Hepatocyte (in vitro differentiated cells): ENCODE measurements around the gene KRTAP2-1. TPM values are rescaled to one million over a fixed set of nuclear protein-coding genes. Genes with fewer than 3 reads are reported as not detected.
"Not testable (repeated sequence)": the region's sequence is repeated elsewhere in the genome, so short reads cannot be mapped to it uniquely, and the experiment has no call there.

Source experiments
- DNase-seq: peaks from one replicate; pipeline ENCODE4 v3.0.0-alpha.2; 2016; ENCODE audit warnings: low spot score
- H2AFZ ChIP-seq: fragments of 200-600 bp; sonication (generic); 2 replicates; pipeline ENCODE4 v1.6.0; 2016; ENCODE audit warnings: antibody characterized with exemption, mild to moderate bottlenecking
- H3K27ac ChIP-seq: fragments of 200-600 bp; sonication (generic); 2 replicates; pipeline ENCODE4 v1.5.1; 2016; ENCODE audit warnings: mild to moderate bottlenecking
- H3K27me3 ChIP-seq: fragments of 200-600 bp; sonication (generic); 2 replicates; pipeline ENCODE4 v1.6.1; 2016
- H3K36me3 ChIP-seq: fragments of 200-600 bp; sonication (generic); replicated peaks from 2 replicates; pipeline ENCODE4 v1.5.1; 2016; ENCODE audit warnings: low read depth; ENCODE audit not compliant: insufficient read depth
- H3K4me1 ChIP-seq: fragments of 200-600 bp; sonication (generic); 2 replicates; pipeline ENCODE4 v1.5.1; 2016; ENCODE audit warnings: mild to moderate bottlenecking, moderate library complexity; ENCODE audit not compliant: insufficient read depth
- H3K4me2 ChIP-seq: fragments of 200-600 bp; sonication (generic); 2 replicates; pipeline ENCODE4 v1.6.0; 2016
- H3K4me3 ChIP-seq: fragments of 200-600 bp; sonication (generic); 2 replicates; pipeline ENCODE4 v1.5.1; 2016; ENCODE audit warnings: mild to moderate bottlenecking
- H3K79me2 ChIP-seq: fragments of 200-600 bp; sonication (generic); 2 replicates; pipeline ENCODE4 v1.6.0; 2017; ENCODE audit warnings: mild to moderate bottlenecking
- H3K9me2 ChIP-seq: fragments of 200-600 bp; sonication (generic); replicated peaks from 2 replicates; pipeline ENCODE4 v1.6.0; 2017; ENCODE audit warnings: mild to moderate bottlenecking; ENCODE audit not compliant: insufficient read depth
- H3K9me3 ChIP-seq: fragments of 200-600 bp; sonication (generic); 2 replicates; pipeline ENCODE4 v1.5.1; 2016; ENCODE audit warnings: low read depth, mild to moderate bottlenecking
- H4K20me1 ChIP-seq: fragments of 200-600 bp; sonication (generic); 2 replicates; pipeline ENCODE4 v1.6.0; 2016; ENCODE audit warnings: mild to moderate bottlenecking; ENCODE audit not compliant: insufficient read depth, poor library complexity, severe bottlenecking
- EZH2 ChIP-seq: fragments of 200-600 bp; sonication (generic); IDR thresholded peaks from 2 replicates; pipeline ENCODE4 v1.6.1; 2016; ENCODE audit warnings: antibody characterized with exemption, mild to moderate bottlenecking, borderline replicate concordance
- EZH2phosphoT487 ChIP-seq: fragments of 200-600 bp; sonication (generic); IDR thresholded peaks from one replicate; pipeline ENCODE4 v1.6.1; 2018; ENCODE audit warnings: antibody characterized with exemption, mild to moderate bottlenecking, low read depth, moderate library complexity; ENCODE audit not compliant: unreplicated experiment, severe bottlenecking
- WGBS: methylation state at CpG from one replicate; pipeline ENCODE4 v1.1.6; 2016; ENCODE audit warnings: low lambda C conversion rate; ENCODE audit errors: missing lambda C conversion rate; 5-methylcytosine and 5-hydroxymethylcytosine counted together
- polyA plus RNA-seq: library from polyadenylated mRNA; unstranded; fragments of >200 nt; fragmentation: Nextera tagmentation; extraction: Ambion mirVana; gene quantifications from 2 replicates; pipeline ENCODE4 v1.2.1, GENCODE V29; 2016
- small RNA-seq: library from RNA; depleted of rRNA; stranded (forward); fragments of <200 nt; gene quantifications from one replicate; pipeline ENCODE3, GENCODE V24; 2014
- total RNA-seq: library from RNA; depleted of rRNA; stranded (reverse); fragments of >200 nt; gene quantifications from 2 replicates; pipeline ENCODE4 v1.2.3, GENCODE V29; 2014
- TF ChIP-seq, protein P1 (sequence below): fragments of 200-600 bp; sonication (generic); IDR thresholded peaks from 2 replicates; pipeline ENCODE4 v1.5.1; 2016; ENCODE audit warnings: antibody characterized with exemption, mild to moderate bottlenecking; ENCODE audit not compliant: poor library complexity

KRTAP2-1 gene
- total and polyA plus RNA-seq, 2 experiments from 2014 or later = not detected

DNA sequence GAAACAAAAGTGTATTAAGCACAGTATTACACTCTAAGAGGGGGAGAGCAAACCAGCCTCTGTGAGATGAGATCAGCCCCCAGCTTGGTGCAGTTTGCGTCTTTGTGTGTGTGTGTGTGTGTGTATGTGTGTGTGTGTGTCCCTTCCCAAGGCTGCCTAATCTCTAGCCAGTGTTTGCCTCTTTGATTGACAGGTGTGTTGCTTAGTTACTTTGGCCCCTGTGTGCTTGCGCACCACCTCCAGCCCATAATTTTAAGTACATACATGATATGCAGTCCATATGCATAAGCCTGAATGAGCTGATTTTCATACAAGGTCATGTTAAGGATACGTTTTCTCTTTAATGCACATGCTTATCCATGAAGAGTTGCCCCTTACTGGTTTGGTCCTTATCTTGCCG is 45.3 kb downstream of the KRTAP2-1 start:
- Histone ChIP-seq H3K27me3 (peaks cover 4% of the 10 kb centered on the region), H3K79me2 (no peaks in the 10 kb centered on the region), H3K27ac (no peak overlapping the region), H3K4me1 (peaks cover 3% of the 10 kb centered on the region), H3K4me2 (no peak overlapping the region), H3K9me3 (no peaks in the 10 kb centered on the region), H3K4me3 (no peak overlapping the region), H3K9me2 (no peaks in the 10 kb centered on the region), H2AFZ (no peak overlapping the region), H4K20me1 (no peaks in the 10 kb centered on the region), H3K36me3 (no peaks in the 10 kb centered on the region)
- TF ChIP-seq, protein P1, sequence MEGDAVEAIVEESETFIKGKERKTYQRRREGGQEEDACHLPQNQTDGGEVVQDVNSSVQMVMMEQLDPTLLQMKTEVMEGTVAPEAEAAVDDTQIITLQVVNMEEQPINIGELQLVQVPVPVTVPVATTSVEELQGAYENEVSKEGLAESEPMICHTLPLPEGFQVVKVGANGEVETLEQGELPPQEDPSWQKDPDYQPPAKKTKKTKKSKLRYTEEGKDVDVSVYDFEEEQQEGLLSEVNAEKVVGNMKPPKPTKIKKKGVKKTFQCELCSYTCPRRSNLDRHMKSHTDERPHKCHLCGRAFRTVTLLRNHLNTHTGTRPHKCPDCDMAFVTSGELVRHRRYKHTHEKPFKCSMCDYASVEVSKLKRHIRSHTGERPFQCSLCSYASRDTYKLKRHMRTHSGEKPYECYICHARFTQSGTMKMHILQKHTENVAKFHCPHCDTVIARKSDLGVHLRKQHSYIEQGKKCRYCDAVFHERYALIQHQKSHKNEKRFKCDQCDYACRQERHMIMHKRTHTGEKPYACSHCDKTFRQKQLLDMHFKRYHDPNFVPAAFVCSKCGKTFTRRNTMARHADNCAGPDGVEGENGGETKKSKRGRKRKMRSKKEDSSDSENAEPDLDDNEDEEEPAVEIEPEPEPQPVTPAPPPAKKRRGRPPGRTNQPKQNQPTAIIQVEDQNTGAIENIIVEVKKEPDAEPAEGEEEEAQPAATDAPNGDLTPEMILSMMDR = no peak
- TF ChIP-seq EZH2phosphoT487 (no peak), EZH2 (no peak)
- no peak for DNase-seq
- WGBS = 73% methylated on average over 4 of the region's 4 CpGs

DNA sequence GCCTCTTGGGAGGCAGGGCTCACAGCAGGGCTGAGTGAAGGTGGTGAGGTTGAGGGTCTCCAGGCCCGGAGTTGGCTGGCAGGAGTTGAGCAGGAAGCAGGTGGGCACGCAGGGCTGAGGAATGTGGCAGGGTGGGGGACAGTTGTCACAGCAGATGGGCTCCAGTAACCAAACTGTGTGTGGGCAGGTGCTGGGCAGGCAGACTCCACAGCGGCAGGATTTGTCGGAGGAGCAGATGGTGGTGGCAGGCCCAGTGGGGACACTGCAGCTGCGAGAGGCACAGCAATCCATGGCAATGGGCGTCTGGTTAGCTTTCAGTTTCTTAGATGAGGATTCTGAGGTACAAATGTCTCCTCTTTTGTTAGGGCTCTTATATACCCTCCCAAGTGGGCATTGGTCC is 47.6 kb downstream of the KRTAP2-1 start, which contains the start of gene KRTAP3-2:
TSS of gene KRTAP3-2 (minus strand) at position 344 of the 400 bp plus-strand sequence. CDS start at position 291, 53 bp downstream.
- H4K20me1 ChIP-seq, H3K9me3 ChIP-seq, H3K4me3 ChIP-seq, DNase-seq, H3K4me2 ChIP-seq, H3K27me3 ChIP-seq, H3K9me2 ChIP-seq, H2AFZ ChIP-seq, H3K36me3 ChIP-seq, H3K79me2 ChIP-seq, H3K27ac ChIP-seq, H3K4me1 ChIP-seq: not testable (repeated sequence)
- WGBS = 87% methylated on average over 6 of the region's 6 CpGs

DNA sequence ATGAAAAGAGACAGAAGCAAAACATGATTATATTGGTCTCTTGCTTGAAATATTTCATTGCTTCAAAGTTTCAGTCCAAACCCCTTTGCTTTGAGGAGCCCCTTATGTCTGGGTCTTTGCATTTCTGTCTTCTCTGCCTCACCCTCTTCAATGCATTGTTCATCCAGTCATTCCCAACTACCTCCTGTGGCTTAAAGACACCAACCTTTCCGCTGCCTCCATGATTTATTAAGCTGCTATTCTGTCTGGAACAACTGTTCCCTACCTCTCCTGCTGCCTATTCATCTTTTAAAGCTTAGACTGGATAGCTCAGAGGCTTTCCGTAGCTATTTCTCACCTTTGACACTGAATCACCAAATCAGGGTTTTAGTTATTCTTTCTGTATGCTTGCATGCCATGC is 49.8 kb downstream of the KRTAP2-1 start:
- peaks cover 4% of the 10 kb centered on the region for H3K27me3 ChIP-seq
- 84% methylated on average over 2 of the region's 2 CpGs for WGBS
- H3K27ac ChIP-seq = no peak overlapping the region

DNA sequence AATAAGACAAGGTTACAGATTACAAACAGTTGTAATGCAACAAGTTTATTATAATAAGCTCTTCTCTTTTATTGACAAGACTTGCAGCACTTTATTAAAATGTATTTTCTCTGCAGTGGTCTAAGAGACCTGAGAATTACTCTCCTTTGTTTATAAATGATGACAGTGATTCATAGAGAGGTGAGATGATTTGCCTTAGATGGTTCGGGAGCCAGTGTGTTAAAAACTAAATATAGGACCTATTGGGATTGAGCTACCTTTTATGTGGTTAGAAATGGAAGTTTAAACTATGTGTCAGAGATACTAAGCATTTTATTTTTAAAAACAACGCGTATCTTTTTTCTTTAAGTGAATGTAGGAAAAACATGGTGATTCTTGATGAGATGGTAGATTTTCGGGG is 50.3 kb downstream of the KRTAP2-1 start:
- Histone ChIP-seq H3K36me3 (no peaks in the 10 kb centered on the region), H3K4me1 (no peaks in the 10 kb centered on the region), H3K27ac (no peak overlapping the region), H2AFZ (no peak overlapping the region), H3K9me3 (no peaks in the 10 kb centered on the region), H3K4me2 (no peak overlapping the region), H3K27me3 (peaks cover 4% of the 10 kb centered on the region), H3K9me2 (no peaks in the 10 kb centered on the region), H3K4me3 (no peak overlapping the region), H4K20me1 (no peaks in the 10 kb centered on the region), H3K79me2 (no peaks in the 10 kb centered on the region)
- no peak for DNase-seq
- 81% methylated on average over 4 of the region's 4 CpGs for WGBS
- TF ChIP-seq EZH2phosphoT487 = no peak
- TF ChIP-seq, protein P1 = no peak
- TF ChIP-seq EZH2 = no peak

More for the DNA sequence above, 49.8 kb downstream of the KRTAP2-1 start:
- no peak for DNase-seq
- no peak overlapping the region for H3K4me3 ChIP-seq
- H3K36me3 ChIP-seq = no peaks in the 10 kb centered on the region
- H3K4me1 ChIP-seq = no peaks in the 10 kb centered on the region
- no peaks in the 10 kb centered on the region for H3K9me3 ChIP-seq
- no peak for TF ChIP-seq EZH2phosphoT487
- TF ChIP-seq, protein P1 = no peak
- TF ChIP-seq EZH2 = no peak
- no peaks in the 10 kb centered on the region for H4K20me1 ChIP-seq
- no peaks in the 10 kb centered on the region for H3K79me2 ChIP-seq
- no peak overlapping the region for H2AFZ ChIP-seq
- no peaks in the 10 kb centered on the region for H3K9me2 ChIP-seq
- H3K4me2 ChIP-seq = no peak overlapping the region

Small RNAs within 50 kb of the gene (small RNA-seq; reads per million reads assigned to genes)
- not detected for gene KRTAP3-4P

Other genes with a start within 250 kb of the KRTAP2-1 start
Only the 30 nearest of the 37 such genes appear.
- not detected in 2 replicates for gene KRT12, start 180.1 kb downstream of the KRTAP2-1 start, total RNA-seq
- not detected in 2 replicates for gene KRT12, start 180.1 kb downstream of the KRTAP2-1 start, polyA plus RNA-seq
- 2.4 and 3.4 TPM in 2 replicates for gene KRT20, start 162.1 kb downstream of the KRTAP2-1 start, total RNA-seq
- 1.5 and 1.6 TPM in 2 replicates for gene KRT20, start 162.1 kb downstream of the KRTAP2-1 start, polyA plus RNA-seq
- 4.0 and 6.4 TPM in 2 replicates for gene KRT23, start 109.7 kb downstream of the KRTAP2-1 start, total RNA-seq
- gene KRT23, start 109.7 kb downstream of the KRTAP2-1 start, polyA plus RNA-seq = 2.0 and 4.0 TPM in 2 replicates
- 1.0 TPM in 1 of 2 replicates, not detected in the other for gene KRT39, start 80.4 kb downstream of the KRTAP2-1 start, total RNA-seq
- gene KRT39, start 80.4 kb downstream of the KRTAP2-1 start, polyA plus RNA-seq = not detected in 2 replicates
- gene KRT40, start 63.0 kb downstream of the KRTAP2-1 start, total RNA-seq = 0.33 TPM in 1 of 2 replicates, not detected in the other
- gene KRT40, start 63.0 kb downstream of the KRTAP2-1 start, polyA plus RNA-seq = 0.19 TPM in 1 of 2 replicates, not detected in the other
- gene KRTAP3-3, start 53.2 kb downstream of the KRTAP2-1 start, total RNA-seq = not detected in 2 replicates
- gene KRTAP3-3, start 53.2 kb downstream of the KRTAP2-1 start, polyA plus RNA-seq = not detected in 2 replicates
- not detected in 2 replicates for gene KRTAP3-2, start 47.4 kb downstream of the KRTAP2-1 start, total RNA-seq
- gene KRTAP3-2, start 47.4 kb downstream of the KRTAP2-1 start, polyA plus RNA-seq = not detected in 2 replicates
- not detected in 2 replicates for gene KRTAP3-1, start 38.2 kb downstream of the KRTAP2-1 start, total RNA-seq
- gene KRTAP3-1, start 38.2 kb downstream of the KRTAP2-1 start, polyA plus RNA-seq = 2.7 and 3.4 TPM in 2 replicates
- gene KRTAP1-5, start 20.1 kb downstream of the KRTAP2-1 start, total RNA-seq = not detected in 2 replicates
- 0.44 TPM in 1 of 2 replicates, not detected in the other for gene KRTAP1-5, start 20.1 kb downstream of the KRTAP2-1 start, polyA plus RNA-seq
- gene KRTAP1-4, start 17.1 kb downstream of the KRTAP2-1 start, total RNA-seq = not detected in 2 replicates
- gene KRTAP1-4, start 17.1 kb downstream of the KRTAP2-1 start, polyA plus RNA-seq = not detected in 2 replicates
- gene KRTAP1-3, start 12.4 kb downstream of the KRTAP2-1 start, total RNA-seq = not detected in 2 replicates
- gene KRTAP1-3, start 12.4 kb downstream of the KRTAP2-1 start, polyA plus RNA-seq = not detected in 2 replicates
- not detected in 2 replicates for gene KRTAP1-1, start 5.9 kb downstream of the KRTAP2-1 start, total RNA-seq
- gene KRTAP1-1, start 5.9 kb downstream of the KRTAP2-1 start, polyA plus RNA-seq = not detected in 2 replicates
- gene KRTAP2-2, start 7.9 kb upstream of the KRTAP2-1 start, total RNA-seq = not detected in 2 replicates
- gene KRTAP2-2, start 7.9 kb upstream of the KRTAP2-1 start, polyA plus RNA-seq = not detected in 2 replicates
- gene KRTAP2-3, start 12.8 kb upstream of the KRTAP2-1 start, total RNA-seq = not detected in 2 replicates
- not detected in 2 replicates for gene KRTAP2-3, start 12.8 kb upstream of the KRTAP2-1 start, polyA plus RNA-seq
- not detected in 2 replicates for gene KRTAP2-4, start 18.6 kb upstream of the KRTAP2-1 start, total RNA-seq
- not detected in 2 replicates for gene KRTAP2-4, start 18.6 kb upstream of the KRTAP2-1 start, polyA plus RNA-seq
- not detected in 2 replicates for gene KRTAP4-7, start 36.8 kb upstream of the KRTAP2-1 start, total RNA-seq
- gene KRTAP4-7, start 36.8 kb upstream of the KRTAP2-1 start, polyA plus RNA-seq = not detected in 2 replicates
- gene KRTAP4-8, start 50.8 kb upstream of the KRTAP2-1 start, total RNA-seq = not detected in 2 replicates
- gene KRTAP4-8, start 50.8 kb upstream of the KRTAP2-1 start, polyA plus RNA-seq = not detected in 2 replicates
- not detected in 2 replicates for gene KRTAP4-16, start 54.9 kb upstream of the KRTAP2-1 start, total RNA-seq
- not detected in 2 replicates for gene KRTAP4-16, start 54.9 kb upstream of the KRTAP2-1 start, polyA plus RNA-seq
- gene KRTAP4-9, start 58.1 kb upstream of the KRTAP2-1 start, total RNA-seq = not detected in 2 replicates
- not detected in 2 replicates for gene KRTAP4-9, start 58.1 kb upstream of the KRTAP2-1 start, polyA plus RNA-seq
- gene KRTAP4-11, start 71.1 kb upstream of the KRTAP2-1 start, total RNA-seq = not detected in 2 replicates
- not detected in 2 replicates for gene KRTAP4-11, start 71.1 kb upstream of the KRTAP2-1 start, polyA plus RNA-seq
- not detected in 2 replicates for gene KRTAP4-12, start 76.9 kb upstream of the KRTAP2-1 start, total RNA-seq
- gene KRTAP4-12, start 76.9 kb upstream of the KRTAP2-1 start, polyA plus RNA-seq = not detected in 2 replicates
- gene KRTAP4-6, start 93.2 kb upstream of the KRTAP2-1 start, total RNA-seq = not detected in 2 replicates
- not detected in 2 replicates for gene KRTAP4-6, start 93.2 kb upstream of the KRTAP2-1 start, polyA plus RNA-seq
- not detected in 2 replicates for gene KRTAP4-5, start 102.5 kb upstream of the KRTAP2-1 start, total RNA-seq
- gene KRTAP4-5, start 102.5 kb upstream of the KRTAP2-1 start, polyA plus RNA-seq = not detected in 2 replicates
- not detected in 2 replicates for gene KRTAP4-4, start 113.4 kb upstream of the KRTAP2-1 start, total RNA-seq
- not detected in 2 replicates for gene KRTAP4-4, start 113.4 kb upstream of the KRTAP2-1 start, polyA plus RNA-seq
- gene KRTAP4-3, start 120.9 kb upstream of the KRTAP2-1 start, total RNA-seq = not detected in 2 replicates
- gene KRTAP4-3, start 120.9 kb upstream of the KRTAP2-1 start, polyA plus RNA-seq = not detected in 2 replicates
- not detected in 2 replicates for gene KRTAP4-2, start 130.9 kb upstream of the KRTAP2-1 start, total RNA-seq
- gene KRTAP4-2, start 130.9 kb upstream of the KRTAP2-1 start, polyA plus RNA-seq = not detected in 2 replicates
- gene KRTAP4-1, start 137.6 kb upstream of the KRTAP2-1 start, total RNA-seq = not detected in 2 replicates
- gene KRTAP4-1, start 137.6 kb upstream of the KRTAP2-1 start, polyA plus RNA-seq = not detected in 2 replicates
- not detected in 2 replicates for gene KRTAP9-1, start 142.6 kb upstream of the KRTAP2-1 start, total RNA-seq
- gene KRTAP9-1, start 142.6 kb upstream of the KRTAP2-1 start, polyA plus RNA-seq = not detected in 2 replicates
- gene KRTAP9-2, start 179.3 kb upstream of the KRTAP2-1 start, total RNA-seq = not detected in 2 replicates
- gene KRTAP9-2, start 179.3 kb upstream of the KRTAP2-1 start, polyA plus RNA-seq = not detected in 2 replicates
- gene KRTAP9-3, start 185.1 kb upstream of the KRTAP2-1 start, total RNA-seq = not detected in 2 replicates
- gene KRTAP9-3, start 185.1 kb upstream of the KRTAP2-1 start, polyA plus RNA-seq = not detected in 2 replicates